Endothelial cell of umbilical vein (primary cell): ENCODE results near the gene HADH. TPM values are rescaled to one million over a fixed set of nuclear protein-coding genes. Genes with fewer than 3 reads are reported as not detected.

Experiments
- BruUV-seq: library from RNA; stranded (reverse); fragments of 400-500 nt; replicated peaks from 2 replicates; lab custom pipeline; 2021; lab: Mats Ljungman, UMichigan
- CTCF ChIA-PET: fragments of 300-600, 350-600 bp; sonication (Branson Sonifier 250); formaldehyde crosslinking; loops from one replicate; lab custom pipeline; 2021; ENCODE audit warnings: antibody characterized with exemption, inconsistent platforms; lab: Charles Lee
- POLR2A ChIA-PET: fragments of 300-600, 350-600 bp; sonication (Branson Sonifier 250); formaldehyde crosslinking; loops from one replicate; lab custom pipeline; 2021; ENCODE audit warnings: antibody characterized with exemption, inconsistent platforms; lab: Charles Lee
- DNase-seq: peaks from one replicate; pipeline ENCODE4 v3.0.0-alpha.2; 2011; ENCODE audit warnings: low read depth, low spot score
- FAIRE-seq: peaks from 2 replicates; lab custom pipeline; 2011; peaks lifted over from hg19 to GRCh38; lab: Jason Lieb, UNC
- H2AFZ ChIP-seq: 2 replicates; pipeline ENCODE4 v1.6.0; 2012; ENCODE audit warnings: low read depth, low read length, control low read depth, inconsistent platforms
- H3K27ac ChIP-seq: 2 replicates; pipeline ENCODE4 v1.5.1; 2011; ENCODE audit warnings: low read depth, mild to moderate bottlenecking, control low read depth, low read length, moderate library complexity; ENCODE audit not compliant: insufficient read depth
- H3K27me3 ChIP-seq, 2 experiments: 2 replicates each; pipeline versions ENCODE4 v1.6.0 to v1.6.1; 2011; ENCODE audit warnings: low read length in 2 of 2, mixed read lengths in 1 of 2; ENCODE audit not compliant: control insufficient read depth in 2 of 2, insufficient read depth in 2 of 2
- H3K36me3 ChIP-seq, 2 experiments: 2 replicates in 1 of 2; 3 replicates in 1 of 2; pipeline ENCODE4 v1.5.1; 2011; ENCODE audit warnings: low read length in 2 of 2, mild to moderate bottlenecking in 1 of 2, moderate library complexity in 1 of 2; ENCODE audit not compliant: control insufficient read depth in 2 of 2, insufficient read depth in 2 of 2; ENCODE audit errors: extremely low read depth in 1 of 2
- H3K4me1 ChIP-seq: 3 replicates; pipeline ENCODE4 v1.5.1; 2011; ENCODE audit warnings: mild to moderate bottlenecking, low read length; ENCODE audit not compliant: control insufficient read depth, insufficient read depth; ENCODE audit errors: extremely low read depth
- H3K4me2 ChIP-seq: 2 replicates; pipeline ENCODE4 v1.6.1; 2011; ENCODE audit warnings: low read length, control low read depth, mixed read lengths; ENCODE audit not compliant: insufficient read depth
- H3K4me3 ChIP-seq, 3 experiments: fragments of 200-600 bp in 1 of 3; sonication (generic), shearing (Covaris generic) in 1 of 3; replicated peaks in 1 of 3; 2 replicates each; pipeline ENCODE4 v1.5.1; 2011 to 2016; ENCODE audit warnings: control low read depth in 3 of 3, low read length in 3 of 3, mild to moderate bottlenecking in 2 of 3, inconsistent platforms in 1 of 3, low read depth in 1 of 3, moderate library complexity in 1 of 3; ENCODE audit not compliant: insufficient read depth in 1 of 3
- H3K79me2 ChIP-seq: 2 replicates; pipeline ENCODE4 v1.6.0; 2012; ENCODE audit warnings: low read length, inconsistent platforms; ENCODE audit not compliant: control insufficient read depth, insufficient read depth
- H3K9ac ChIP-seq: replicated peaks from 2 replicates; pipeline ENCODE3; 2011; ENCODE audit warnings: low read length, control low read depth; ENCODE audit not compliant: insufficient read depth; ENCODE audit errors: extremely low read depth
- H3K9me1 ChIP-seq: replicated peaks from 3 replicates; pipeline ENCODE4 v1.6.0; 2011; ENCODE audit warnings: mild to moderate bottlenecking, low read length; ENCODE audit not compliant: control insufficient read depth, insufficient read depth; ENCODE audit errors: extremely low read depth
- H3K9me3 ChIP-seq: replicated peaks from 2 replicates; pipeline ENCODE4 v1.5.1; 2012; ENCODE audit warnings: low read length, inconsistent platforms; ENCODE audit not compliant: control insufficient read depth, insufficient read depth
- H4K20me1 ChIP-seq: replicated peaks from 2 replicates; pipeline ENCODE3; 2011; ENCODE audit warnings: mild to moderate bottlenecking, low read length; ENCODE audit not compliant: control insufficient read depth, insufficient read depth; ENCODE audit errors: extremely low read depth
- EZH2 ChIP-seq: IDR thresholded peaks from 2 replicates; pipeline ENCODE4 v1.6.1; 2012; ENCODE audit warnings: borderline replicate concordance, low read depth, mild to moderate bottlenecking, moderate library complexity, low read length, inconsistent platforms; ENCODE audit not compliant: severe bottlenecking
- FOS ChIP-seq: IDR thresholded peaks from 2 replicates; pipeline ENCODE4 v1.6.1; 2011; ENCODE audit warnings: mild to moderate bottlenecking, low read length, moderate library complexity, borderline replicate concordance; ENCODE audit not compliant: insufficient read depth
- GATA2 ChIP-seq: IDR thresholded peaks from 2 replicates; pipeline ENCODE4 v1.7.0; 2011; ENCODE audit warnings: low read depth, mild to moderate bottlenecking, moderate library complexity, mixed read lengths, low read length; ENCODE audit not compliant: insufficient read length, insufficient read depth
- JUN ChIP-seq: IDR thresholded peaks from 2 replicates; pipeline ENCODE4 v1.6.1; 2011; ENCODE audit warnings: borderline replicate concordance, low read depth; ENCODE audit not compliant: insufficient read length, insufficient read depth
- MYC ChIP-seq: IDR thresholded peaks from one replicate; pipeline ENCODE4 v1.6.1; 2011; ENCODE audit warnings: mild to moderate bottlenecking, low read depth, low read length
- POLR2A ChIP-seq: IDR thresholded peaks from 2 replicates; pipeline ENCODE4 v1.6.1; 2012; ENCODE audit warnings: low read depth, mild to moderate bottlenecking, control low read depth, low read length
- POLR2AphosphoS5 ChIP-seq: IDR thresholded peaks from 2 replicates; pipeline ENCODE4 v1.6.1; 2012; ENCODE audit warnings: low read depth, mild to moderate bottlenecking, control low read depth, low read length, moderate library complexity; ENCODE audit not compliant: insufficient read depth
- dilution Hi-C: fragments of 300-500 bp; cut with MboI; formaldehyde crosslinking; loops from one replicate; pipeline ENCODE4 v1.15.0; 2019; ENCODE audit warnings: low sequenced_read_pairs; ENCODE audit not compliant: extremely low pct_ligation_motif_present
- intact Hi-C: fragments of 100-400 bp; cut with micrococcal nuclease; formaldehyde crosslinking; loops from one replicate; pipeline ENCODE4 v1.10.0; 2022
- polyA plus RNA-seq, 4 experiments: library from polyadenylated mRNA; depleted of rRNA in 3 of 4; stranded (reverse) in 3 of 4; unstranded in 1 of 4; fragments of >200 nt; gene quantifications; 2 replicates each; pipeline versions ENCODE4 v1.2.1 to v1.2.3, GENCODE V29; 2011 to 2012; ENCODE audit warnings: missing spikeins in 1 of 4
- total RNA-seq: library from RNA; stranded (reverse); gene quantifications from 2 replicates; pipeline ENCODE4 v1.2.3, GENCODE V29; 2021
- TF ChIP-seq, protein P1 (sequence below): IDR thresholded peaks from 2 replicates; pipeline ENCODE4 v1.6.1; 2011; ENCODE audit not compliant: insufficient read depth, insufficient read length
- TF ChIP-seq, protein P2 (sequence below), 2 donors: IDR thresholded peaks; 1 replicate in 1 of 2; 2 replicates in 1 of 2; pipeline ENCODE4 v1.5.1; 2011; ENCODE audit warnings: low read length in 2 of 2, mild to moderate bottlenecking in 2 of 2, moderate library complexity in 2 of 2, control low read depth in 1 of 2, inconsistent platforms in 1 of 2, low read depth in 1 of 2; ENCODE audit not compliant: insufficient read depth in 1 of 2; ENCODE audit errors: extremely low read depth in 1 of 2

HADH gene
- total and polyA plus RNA-seq, 2 donors (not counting 3 experiments of a cell fraction or from before 2014, with no cell fraction given) = 19.2 to 20.3 TPM

DNA sequence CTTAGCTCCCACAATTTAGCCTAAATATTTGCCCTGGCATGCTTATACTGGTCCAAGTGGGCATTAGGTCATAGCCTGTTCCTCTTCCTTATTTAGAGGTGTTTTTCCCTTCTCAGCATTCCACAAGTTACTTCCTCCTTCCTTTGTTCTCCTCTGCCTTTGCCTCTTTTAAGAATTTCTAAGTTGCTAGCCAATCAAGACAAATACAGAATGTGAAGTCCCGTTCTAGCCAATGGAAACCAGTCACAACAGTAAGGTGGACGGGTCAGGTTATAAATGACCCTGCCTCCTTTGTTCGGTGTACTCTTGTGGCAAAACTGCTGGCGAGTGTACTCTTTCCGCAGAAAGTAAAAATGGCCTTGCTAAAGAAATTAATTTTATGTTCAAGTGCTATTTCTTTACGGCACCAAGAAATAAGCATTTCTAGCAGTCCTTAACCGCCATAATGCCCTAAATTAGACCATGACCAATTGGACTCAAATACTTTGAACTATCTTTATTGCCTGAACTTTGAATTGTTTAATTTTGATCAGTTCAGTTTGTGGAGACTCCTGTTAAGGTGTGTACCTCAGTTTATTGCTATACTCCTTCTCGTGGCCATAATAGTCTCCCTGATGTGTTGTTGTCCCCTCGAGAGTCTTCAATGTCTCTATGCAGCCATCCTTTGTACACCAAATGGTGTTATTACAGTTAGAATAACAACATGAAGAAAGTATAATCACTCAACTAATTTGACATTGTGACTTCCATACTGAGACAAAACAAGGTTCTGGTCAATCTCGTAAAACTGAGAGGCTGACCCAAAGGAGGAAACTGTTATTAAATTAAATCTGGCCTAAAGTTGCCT is 1.6 kb upstream of the HADH start:
- intact Hi-C loops = loop anchor here (5.0 kb wide), 1 partner anchor 166 kb away; the partner anchor contains the start of gene SGMS2
- H3K27me3 ChIP-seq = no peaks in the 10 kb centered on the region
- H3K9me3 ChIP-seq = no peaks in the 10 kb centered on the region
- no peaks in the 10 kb centered on the region for H4K20me1 ChIP-seq
- peaks cover 6% of the 10 kb centered on the region for H3K4me1 ChIP-seq
- dilution Hi-C loops = no loop called here
- no peak overlapping the region for H3K4me2 ChIP-seq
- no peaks in the 10 kb centered on the region for H3K9me1 ChIP-seq
- no peak overlapping the region for H3K4me3 ChIP-seq
- H2AFZ ChIP-seq = no peak overlapping the region
- ChIA-PET CTCF (interaction anchor here (0.7 kb wide), 1 partner anchor 30 kb away, joined by 3 read pairs; no protein-coding TSS in a partner anchor), POLR2A (no interaction called here)
- no peaks in the 10 kb centered on the region for H3K36me3 ChIP-seq
- no peak overlapping the region for H3K27ac ChIP-seq
- H3K79me2 ChIP-seq = peaks cover 9% of the 10 kb centered on the region
- TF ChIP-seq, protein P1, sequence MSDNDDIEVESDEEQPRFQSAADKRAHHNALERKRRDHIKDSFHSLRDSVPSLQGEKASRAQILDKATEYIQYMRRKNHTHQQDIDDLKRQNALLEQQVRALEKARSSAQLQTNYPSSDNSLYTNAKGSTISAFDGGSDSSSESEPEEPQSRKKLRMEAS = no peak
- no peak for TF ChIP-seq EZH2
- no peak for TF ChIP-seq MYC
- no peak for TF ChIP-seq GATA2
- TF ChIP-seq FOS = no peak
- no peak for TF ChIP-seq POLR2AphosphoS5
- TF ChIP-seq JUN = no peak
- no peak for TF ChIP-seq POLR2A
- TF ChIP-seq, protein P2, sequence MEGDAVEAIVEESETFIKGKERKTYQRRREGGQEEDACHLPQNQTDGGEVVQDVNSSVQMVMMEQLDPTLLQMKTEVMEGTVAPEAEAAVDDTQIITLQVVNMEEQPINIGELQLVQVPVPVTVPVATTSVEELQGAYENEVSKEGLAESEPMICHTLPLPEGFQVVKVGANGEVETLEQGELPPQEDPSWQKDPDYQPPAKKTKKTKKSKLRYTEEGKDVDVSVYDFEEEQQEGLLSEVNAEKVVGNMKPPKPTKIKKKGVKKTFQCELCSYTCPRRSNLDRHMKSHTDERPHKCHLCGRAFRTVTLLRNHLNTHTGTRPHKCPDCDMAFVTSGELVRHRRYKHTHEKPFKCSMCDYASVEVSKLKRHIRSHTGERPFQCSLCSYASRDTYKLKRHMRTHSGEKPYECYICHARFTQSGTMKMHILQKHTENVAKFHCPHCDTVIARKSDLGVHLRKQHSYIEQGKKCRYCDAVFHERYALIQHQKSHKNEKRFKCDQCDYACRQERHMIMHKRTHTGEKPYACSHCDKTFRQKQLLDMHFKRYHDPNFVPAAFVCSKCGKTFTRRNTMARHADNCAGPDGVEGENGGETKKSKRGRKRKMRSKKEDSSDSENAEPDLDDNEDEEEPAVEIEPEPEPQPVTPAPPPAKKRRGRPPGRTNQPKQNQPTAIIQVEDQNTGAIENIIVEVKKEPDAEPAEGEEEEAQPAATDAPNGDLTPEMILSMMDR (IDR thresholded peaks at IDR 0.05; ENCODE audit: extremely low read depth in 1 of 2, insufficient read depth in 1 of 2, low read depth in 1 of 2, low read length in 2 of 2) = no peak
- DNase-seq (no peak), FAIRE-seq (no peak)
- no peak overlapping the region for H3K9ac ChIP-seq
- BruUV-seq = no TSS peak
